ENCODE measurements around the gene STPG3. TPM values are rescaled to one million over a fixed set of nuclear protein-coding genes. Genes with fewer than 3 reads are reported as not detected.

Gene STPG3
- total and polyA plus RNA-seq, 2 of the 8 experiments (the other 6 are each of a cell fraction or from before 2014, with no cell fraction given) = not detected

GRCh38 chr9:137236238-137236935, 14.7 kb upstream of the STPG3 start:
- Histone ChIP-seq H3K27me3 (replicated peaks in 1 of 4; ENCODE audit: control insufficient read depth in 3 of 4, extremely low read depth in 1 of 4, insufficient read depth in 3 of 4, low read length in 3 of 4) (no peaks in the 10 kb centered on the region), H2BK20ac (ENCODE audit: low read length) (no peak overlapping the region), H3K23me2 (ENCODE audit: low read depth, low read length) (peaks cover 5% of the 10 kb centered on the region; the same call in 1 of the 2 replicates), H3K4ac (replicated peaks; ENCODE audit: insufficient read length, low read depth, low read length) (no peak overlapping the region), H2BK120ac (replicated peaks; ENCODE audit: low read depth, low read length) (no peak overlapping the region), H3K4me2 (ENCODE audit: insufficient read depth in 1 of 2, low read depth in 2 of 2, low read length in 2 of 2) (peak overlapping the region in 1 of 2 experiments; percentile 66; a peak in 2 of 4 replicates), H3K4me3 (ENCODE audit: extremely low read depth in 1 of 4, insufficient read depth in 2 of 4, low read depth in 3 of 4, low read length in 4 of 4) (0 out of 8 replicates have a peak overlapping the region, but pooled peaks of 1 of the 4 experiments have one; percentile 25), H2BK12ac (ENCODE audit: low read depth, low read length) (no peak overlapping the region), H3K36me3 (ENCODE audit: control insufficient read depth in 2 of 4, insufficient read depth in 4 of 4, low read length in 3 of 4) (no peaks in the 10 kb centered on the region), H4K91ac (replicated peaks; ENCODE audit: insufficient read length, low read length) (no peak overlapping the region), H3K56ac (replicated peaks; ENCODE audit: insufficient read length, low read depth, low read length) (no peak overlapping the region), H2AFZ (ENCODE audit: low read length) (no peak overlapping the region), H3K9me3 (ENCODE audit: insufficient read depth in 2 of 2, low read depth in 1 of 2, low read length in 1 of 2) (no peaks in the 10 kb centered on the region), H2BK15ac (ENCODE audit: low read length) (no peak overlapping the region), H3K23ac (ENCODE audit: insufficient read length) (no peak overlapping the region), H3K9ac (replicated peaks in 1 of 4; ENCODE audit: extremely low read depth in 1 of 4, low read depth in 3 of 4, low read length in 3 of 4) (no peak overlapping the region), H4K5ac (ENCODE audit: insufficient read length, low read depth, low read length) (peak overlapping the region; percentile 59), H3K27ac (ENCODE audit: low read depth, low read length) (no peak overlapping the region), H3K14ac (ENCODE audit: insufficient read length) (no peak overlapping the region), H2BK5ac (ENCODE audit: low read depth, low read length) (peak overlapping the region; percentile 30; the same call in 1 of the 2 replicates), H3K79me2 (ENCODE audit: control insufficient read depth in 1 of 2, insufficient read depth in 2 of 2, low read length in 2 of 2) (peaks cover 0 to 7% of the 10 kb centered on the region in 2 experiments; a peak in 1 of 4 replicates), H3K4me1 (replicated peaks in 1 of 4; ENCODE audit: control insufficient read depth in 3 of 4, insufficient read depth in 4 of 4, low read length in 3 of 4) (peaks cover 0 to 12% (median 8%) of the 10 kb centered on the region in 4 experiments; a peak in 6 of 7 replicates), H2AK5ac (ENCODE audit: low read depth, low read length) (no peak overlapping the region), H3K79me1 (ENCODE audit: low read depth, low read length) (no peaks in the 10 kb centered on the region), H4K20me1 (replicated peaks in 1 of 2; ENCODE audit: control insufficient read depth in 1 of 2, insufficient read depth in 2 of 2, low read length in 2 of 2) (peaks cover 6 to 8% of the 10 kb centered on the region in 2 experiments), H3K18ac (ENCODE audit: extremely low read depth, low read length) (no peak overlapping the region), H4K8ac (ENCODE audit: extremely low read depth, insufficient read depth, low read length) (peak overlapping the region; percentile 86)
- CTCF ChIA-PET (ENCODE audit: partially characterized antibody) = interaction anchor here (0.6 to 20.2 kb wide), 46 partner anchors 10 to 338 kb away, joined by 3 to 204 read pairs (median 5); partner anchors contain the start of genes ANAPC2, CYSRT1, LRRC26 and NELFB
- FAIRE-seq (no peak), DNase-seq (ENCODE audit: low read depth in 1 of 2, low spot score in 2 of 2) (peak; percentile 59 to 96)
- POLR2A ChIA-PET (ENCODE audit: partially characterized antibody) = interaction anchor here (1.0 to 69.9 kb wide), 5 partner anchors 1 to 181 kb away, joined by 3 to 1462 read pairs (median 4); partner anchors contain the start of genes CYSRT1, NDOR1, NELFB and RNF208
- WGBS, 2 experiments (ENCODE audit: extremely low coverage in 1 of 2, insufficient coverage in 1 of 2, insufficient read length in 1 of 2, insufficient replicate concordance in 2 of 2, low coverage in 1 of 2, low lambda C conversion rate in 2 of 2, missing lambda C conversion rate in 1 of 2) = 31% methylated on average over 18 of the region's 31 CpGs; no CpG with 5 or more reads in 1 of the 2 experiments
- TF ChIP-seq MAX (IDR thresholded peaks at IDR 0.05) = peak; percentile 58
- no peak for TF ChIP-seq CEBPB (IDR thresholded peaks at IDR 0.05; ENCODE audit: low read depth, low read length)
- no peak for TF ChIP-seq ATF2 (IDR thresholded peaks at IDR 0.05; ENCODE audit: low read length)
- peak; percentile 61; the same call in 1 of the 2 replicates for TF ChIP-seq RXRA (IDR thresholded peaks at IDR 0.05; ENCODE audit: insufficient read depth, low read depth, low read length)
- peak; percentile 72 to 82 for TF ChIP-seq RAD21 (IDR thresholded peaks at IDR 0.05 in 1 of 2, conservative IDR thresholded peaks at IDR 0.05 in 1 of 2; ENCODE audit: low read depth in 2 of 2, low read length in 2 of 2)
- TF ChIP-seq TCF12 (IDR thresholded peaks at IDR 0.05; ENCODE audit: low read depth, low read length) = no peak
- no peak for TF ChIP-seq HDAC6 (IDR thresholded peaks at IDR 0.05; ENCODE audit: low read depth, low read length)

All from H1 (cell line).